Spinal cord (tissue), 10 donors: ENCODE data around the gene PTPRG. TPM values are rescaled to one million over a fixed set of nuclear protein-coding genes. Genes with fewer than 3 reads are reported as not detected.

ENCODE experiments used
- DNase-seq, 6 donors: peaks; one replicate each; pipeline versions ENCODE4 v3.0.0 to v3.0.0-alpha.2; 2013 to 2015; ENCODE audit warnings: low spot score in 6 of 6, low read depth in 4 of 6
- H3K27ac ChIP-seq: one replicate; pipeline ENCODE4 v1.5.1; 2013; ENCODE audit warnings: low read depth, low read length, control low read depth
- H3K27me3 ChIP-seq: one replicate; pipeline ENCODE4 v1.6.1; 2013; ENCODE audit warnings: low read length; ENCODE audit not compliant: control insufficient read depth, insufficient read depth
- H3K36me3 ChIP-seq: one replicate; pipeline ENCODE4 v1.6.1; 2013; ENCODE audit warnings: low read length; ENCODE audit not compliant: control insufficient read depth, insufficient read depth
- H3K4me1 ChIP-seq: one replicate; pipeline ENCODE4 v1.6.1; 2013; ENCODE audit warnings: low read length; ENCODE audit not compliant: control insufficient read depth, insufficient read depth
- H3K4me3 ChIP-seq: one replicate; pipeline ENCODE4 v1.5.1; 2013; ENCODE audit warnings: low read depth, low read length, control low read depth
- H3K9me3 ChIP-seq: one replicate; pipeline ENCODE4 v1.6.1; 2013; ENCODE audit warnings: low read length; ENCODE audit not compliant: control insufficient read depth, insufficient read depth
- WGBS: methylation state at CpG from one replicate; pipeline ENCODE4 v1.1.5; 2013; ENCODE audit warnings: missing lambda C conversion rate; ENCODE audit not compliant: insufficient coverage; 5-methylcytosine and 5-hydroxymethylcytosine counted together
- polyA plus RNA-seq, 2 donors: library from polyadenylated mRNA; unstranded; fragments of 120-200 nt; gene quantifications; one replicate each; pipeline ENCODE4 v1.2.1, GENCODE V29; 2013; ENCODE audit not compliant: insufficient read length in 2 of 2
- total RNA-seq, 2 donors: library from RNA; depleted of rRNA in 1 of 2; stranded (reverse); fragments of 120-200 nt in 1 of 2; fragments of >200 nt in 1 of 2; gene quantifications; one replicate each; pipeline versions ENCODE4 v1.2.3 to v1.2.4, GENCODE V29; 2013 to 2014
- donor health status: healthy.

PTPRG gene
- total and polyA plus RNA-seq, 4 donors = 29.2 to 106 (median 60.2) TPM

- no peak for DNase-seq
- Histone ChIP-seq H3K27me3 (no peaks in the 10 kb centered on the region), H3K4me1 (no peaks in the 10 kb centered on the region), H3K4me3 (no peak overlapping the region), H3K9me3 (no peaks in the 10 kb centered on the region), H3K27ac (no peak overlapping the region), H3K36me3 (no peaks in the 10 kb centered on the region)
- WGBS = 90% methylated on average over 4 of the region's 16 CpGs
Observed at GRCh38 chr3:61637088-61638051, 76.0 kb downstream of the PTPRG start.

- Histone ChIP-seq H3K27ac (no peak overlapping the region), H3K4me3 (no peak overlapping the region), H3K27me3 (no peaks in the 10 kb centered on the region), H3K4me1 (no peaks in the 10 kb centered on the region), H3K9me3 (no peaks in the 10 kb centered on the region), H3K36me3 (no peaks in the 10 kb centered on the region)
- DNase-seq = no peak
- WGBS = no CpG with 5 or more reads among the region's 1 CpG
Observed at GRCh38 chr3:61638741-61639140, 77.4 kb downstream of the PTPRG start.

- no peak for DNase-seq
- WGBS = no CpG with 5 or more reads among the region's 2 CpGs
Observed at GRCh38 chr3:61639991-61640390, 78.6 kb downstream of the PTPRG start.

GRCh38 chr3:61645148-61645547, 83.8 kb downstream of the PTPRG start:
- no peak overlapping the region for H3K4me3 ChIP-seq
- H3K36me3 ChIP-seq = no peaks in the 10 kb centered on the region
- WGBS = 100% methylated on average over 1 of the region's 2 CpGs
- H3K27ac ChIP-seq = no peak overlapping the region
- H3K4me1 ChIP-seq = no peaks in the 10 kb centered on the region
- DNase-seq = no peak
- H3K9me3 ChIP-seq = no peaks in the 10 kb centered on the region
- H3K27me3 ChIP-seq = no peaks in the 10 kb centered on the region

More at GRCh38 chr3:61639991-61640390, 78.6 kb downstream of the PTPRG start:
- Histone ChIP-seq H3K36me3 (no peaks in the 10 kb centered on the region), H3K27ac (no peak overlapping the region), H3K4me1 (no peaks in the 10 kb centered on the region), H3K9me3 (no peaks in the 10 kb centered on the region), H3K27me3 (no peaks in the 10 kb centered on the region), H3K4me3 (no peak overlapping the region)

- WGBS = 86% methylated on average over 1 of the region's 1 CpG
- no peaks in the 10 kb centered on the region for H3K4me1 ChIP-seq
- no peaks in the 10 kb centered on the region for H3K27me3 ChIP-seq
- no peak overlapping the region for H3K27ac ChIP-seq
- no peak overlapping the region for H3K4me3 ChIP-seq
- no peaks in the 10 kb centered on the region for H3K9me3 ChIP-seq
- DNase-seq = no peak
- no peaks in the 10 kb centered on the region for H3K36me3 ChIP-seq
Observed at GRCh38 chr3:61646360-61646759, 85.0 kb downstream of the PTPRG start.

GRCh38 chr3:61646851-61647525, 85.6 kb downstream of the PTPRG start:
- Histone ChIP-seq H3K27me3 (no peaks in the 10 kb centered on the region), H3K36me3 (no peaks in the 10 kb centered on the region), H3K4me1 (no peaks in the 10 kb centered on the region), H3K27ac (no peak overlapping the region), H3K9me3 (no peaks in the 10 kb centered on the region), H3K4me3 (no peak overlapping the region)
- DNase-seq = peak in 1 of 6 donors; percentile 40
- no CpG with 5 or more reads among the region's 7 CpGs for WGBS

- Histone ChIP-seq H3K27ac (no peak overlapping the region), H3K4me1 (no peaks in the 10 kb centered on the region), H3K27me3 (no peaks in the 10 kb centered on the region), H3K9me3 (no peaks in the 10 kb centered on the region), H3K4me3 (no peak overlapping the region), H3K36me3 (no peaks in the 10 kb centered on the region)
- 43% methylated on average over 1 of the region's 2 CpGs for WGBS
- peak in 1 of 6 donors; percentile 83 for DNase-seq
Observed at GRCh38 chr3:61648481-61648880, 87.1 kb downstream of the PTPRG start.

GRCh38 chr3:61649381-61650170, 88.2 kb downstream of the PTPRG start:
- Histone ChIP-seq H3K27ac (no peak overlapping the region), H3K9me3 (no peaks in the 10 kb centered on the region), H3K27me3 (no peaks in the 10 kb centered on the region), H3K4me1 (no peaks in the 10 kb centered on the region), H3K36me3 (no peaks in the 10 kb centered on the region), H3K4me3 (no peak overlapping the region)
- no peak for DNase-seq
- 60% methylated on average over 1 of the region's 5 CpGs for WGBS

- Histone ChIP-seq H3K27ac (no peak overlapping the region), H3K4me3 (no peak overlapping the region)
Observed at GRCh38 chr3:61650276-61650675, 88.9 kb downstream of the PTPRG start.

More at GRCh38 chr3:61650276-61650675, 88.9 kb downstream of the PTPRG start:
- Histone ChIP-seq H3K9me3 (no peaks in the 10 kb centered on the region), H3K27me3 (no peaks in the 10 kb centered on the region), H3K36me3 (no peaks in the 10 kb centered on the region), H3K4me1 (no peaks in the 10 kb centered on the region)
- DNase-seq = peak in 2 of 6 donors; percentile 72 to 76
- WGBS = 15% methylated on average over 4 of the region's 7 CpGs
